Stimulated activated CD4-positive, alpha-beta T cell treated with anti-CD3 and anti-CD28 coated beads, TNF-alpha, amount 100 ng/mL, for 48 hours (primary cell): Measurements from ENCODE around the gene PSG11.
"Not testable (repeated sequence)": the region's sequence is repeated elsewhere in the genome, so short reads cannot be mapped to it uniquely, and the experiment has no call there.

Source experiments
- DNase-seq, 3 donors: peaks; one replicate each; pipeline ENCODE4 v3.0.0-alpha.2; 2020; ENCODE audit warnings: low read depth in 3 of 3

The PSG11 gene

GRCh38 chr19:42989186-42989585, 37.1 kb downstream of the PSG11 start:
- DNase-seq: not testable (repeated sequence)

GRCh38 chr19:42988206-42988605, 38.1 kb downstream of the PSG11 start:
- not testable (repeated sequence) for DNase-seq

GRCh38 chr19:42985588-42985987, 40.7 kb downstream of the PSG11 start:
- no peak for DNase-seq

- not testable (repeated sequence) for DNase-seq
Observed at GRCh38 chr19:42982111-42982510, 44.2 kb downstream of the PSG11 start.

GRCh38 chr19:42971451-42971850, 54.8 kb downstream of the PSG11 start:
- DNase-seq: not testable (repeated sequence)

- no peak for DNase-seq
Observed at GRCh38 chr19:42965176-42965575, 61.1 kb downstream of the PSG11 start.

- DNase-seq: no peak
Observed at GRCh38 chr19:42961119-42961518, 65.2 kb downstream of the PSG11 start.
